ENCODE measurements around the gene ZNF211.

Gene ZNF211

DNA sequence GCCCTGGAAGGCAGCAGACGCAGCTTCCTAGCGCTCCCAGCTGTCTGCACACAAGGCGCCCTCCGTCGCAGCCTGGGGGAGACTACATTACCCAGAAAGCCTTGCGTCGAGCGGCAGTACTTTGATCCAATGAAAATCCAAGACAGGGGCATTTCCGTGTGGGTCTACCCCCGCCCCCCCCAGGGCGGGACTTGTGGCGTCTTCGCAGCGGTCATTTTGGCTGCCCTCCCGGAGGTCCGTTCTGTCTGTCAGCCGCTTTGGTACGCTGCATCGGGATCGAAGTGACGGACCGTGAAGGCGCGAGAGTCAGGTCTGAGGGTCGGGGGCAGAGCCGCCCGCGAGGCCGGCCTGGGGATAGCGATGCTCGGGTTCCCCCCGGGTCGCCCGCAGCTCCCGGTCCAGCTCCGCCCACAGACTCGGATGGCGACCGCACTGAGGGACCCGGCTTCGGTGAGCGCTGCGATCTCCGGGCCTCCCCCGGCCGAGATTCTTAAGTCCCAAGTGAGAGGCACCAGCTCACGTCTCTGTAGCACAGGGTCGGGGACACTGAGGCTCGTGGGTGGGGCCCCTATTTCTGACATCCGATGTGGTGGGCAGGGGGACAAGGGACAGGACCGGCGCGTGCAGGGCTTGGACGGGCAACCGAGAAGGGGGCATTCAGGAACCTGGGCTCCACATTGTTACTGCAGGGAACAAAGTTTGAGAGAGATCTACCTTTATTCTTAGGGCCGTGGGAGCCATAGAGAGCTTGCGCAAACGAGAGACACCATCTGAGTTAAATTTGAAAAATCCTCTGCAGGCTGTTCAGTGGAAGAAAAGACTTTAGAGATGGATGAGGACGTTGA is at the start of gene ZNF211:
ZNF211 (plus strand) TSS at position 182 of the 845 bp plus-strand sequence; CDS start at position 361, 179 bp downstream.
- peak; percentile 84 to 99 (median 92) for DNase-seq
- intact Hi-C loops (cut with DNase I) = loop anchor here (10.0 kb wide), 1 partner anchor 52 kb away; the partner anchor contains the start of gene ZNF551

GRCh38 chr19:57583521-57584416 is 49.2 kb upstream of the ZNF211 start, which contains the start of gene ZIK1:
Gene ZIK1, plus strand, starts transcription at chr19:57584145. Its CDS starts 212 bp downstream, at chr19:57584357.
- intact Hi-C loops (cut with DNase I) = no loop called here
- DNase-seq = peak; percentile 93 to 99 (median 96)

- DNase-seq = no peak
- intact Hi-C loops (cut with DNase I) = no loop called here
Measured at GRCh38 chr19:57587529-57587928, 45.4 kb upstream of the ZNF211 start.

GRCh38 chr19:57599377-57599760 is 33.6 kb upstream of the ZNF211 start:
- DNase-seq = no peak
- intact Hi-C loops (cut with DNase I) = no loop called here

- DNase-seq = peak; percentile 88 to 99 (median 95)
- intact Hi-C loops (cut with DNase I) = no loop called here
Measured at GRCh38 chr19:57599761-57600383, 33.1 kb upstream of the ZNF211 start, which contains the start of gene ZNF530. Gene ZNF530, plus strand, starts transcription at chr19:57599885. Its CDS starts 4,461 bp downstream, at chr19:57604346.

GRCh38 chr19:57606931-57607330 is 26.0 kb upstream of the ZNF211 start:
- no peak for DNase-seq
- intact Hi-C loops (cut with DNase I) = no loop called here

DNA sequence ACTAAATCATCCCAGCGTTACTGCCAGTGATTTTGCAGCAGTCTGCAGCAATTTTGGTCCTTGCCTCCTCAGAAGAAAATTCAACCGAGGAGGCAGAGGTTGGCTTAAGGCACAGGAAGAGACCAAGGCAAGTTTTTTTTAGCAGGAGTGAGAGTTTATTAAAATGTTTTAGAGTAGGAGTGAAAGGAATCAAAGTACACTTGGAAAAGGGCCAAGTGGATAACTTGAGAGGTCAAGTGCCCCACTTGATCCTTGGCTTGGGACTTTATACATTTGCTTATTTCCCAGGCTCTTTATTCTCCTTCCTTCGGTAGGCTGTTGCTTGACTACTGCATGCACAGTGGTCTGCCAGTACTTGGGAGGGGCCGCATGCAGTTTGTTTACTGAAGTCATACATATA is 21.9 kb upstream of the ZNF211 start:
- intact Hi-C loops (cut with DNase I) = no loop called here
- no peak for DNase-seq

DNA sequence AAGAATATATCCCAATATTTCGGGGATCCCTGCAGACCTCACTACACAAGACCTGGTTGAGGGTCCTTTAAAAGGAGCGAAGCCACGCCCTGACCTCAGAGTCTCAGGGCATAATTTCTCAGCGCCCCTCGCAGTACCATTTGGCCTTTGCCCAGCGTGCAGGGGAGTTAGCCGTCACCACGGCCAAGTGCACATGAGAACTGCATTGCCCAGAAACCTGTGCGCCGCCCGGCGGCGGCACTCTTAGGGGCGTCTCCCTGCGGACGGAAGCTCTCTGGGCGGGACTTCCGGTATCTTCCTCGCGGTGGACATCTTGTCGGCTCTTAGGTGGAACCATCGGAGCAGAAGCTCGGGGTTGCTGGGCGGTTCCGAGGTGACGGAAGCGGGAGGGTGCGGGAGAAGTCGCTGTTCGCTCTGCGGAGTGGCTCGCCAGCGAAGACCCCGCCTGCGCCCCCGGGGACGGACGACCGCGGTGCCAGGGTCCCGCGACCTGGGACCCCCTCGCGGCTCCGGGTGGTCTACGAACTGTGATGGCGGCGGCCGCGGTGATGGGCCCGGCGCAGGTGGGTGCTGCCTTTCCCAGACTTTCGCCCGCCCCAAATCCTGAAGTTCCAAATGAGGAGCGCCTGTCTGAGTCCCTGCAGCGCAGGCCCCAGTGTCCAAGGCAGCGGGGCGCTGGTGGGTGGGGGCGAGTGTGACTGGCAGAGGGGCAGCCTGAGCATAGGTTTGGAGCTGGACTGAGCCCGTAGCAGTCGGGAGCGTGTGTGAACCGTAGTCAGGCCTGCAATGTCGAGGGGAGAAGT is 18.8 kb upstream of the ZNF211 start, which contains the start of gene ZNF134:
ZNF134 (plus strand) TSS at position 302 of the 803 bp plus-strand sequence. CDS start 5,227 bp downstream, outside the sequence.
- intact Hi-C loops (cut with DNase I) = no loop called here
- peak; percentile 82 to 98 (median 91) for DNase-seq

- intact Hi-C loops (cut with DNase I) = no loop called here
- DNase-seq = no peak
Measured at GRCh38 chr19:57615346-57615745, 17.6 kb upstream of the ZNF211 start.

GRCh38 chr19:57620673-57621348 is 12.2 kb upstream of the ZNF211 start:
- no peak for DNase-seq
- intact Hi-C loops (cut with DNase I) = no loop called here

DNA sequence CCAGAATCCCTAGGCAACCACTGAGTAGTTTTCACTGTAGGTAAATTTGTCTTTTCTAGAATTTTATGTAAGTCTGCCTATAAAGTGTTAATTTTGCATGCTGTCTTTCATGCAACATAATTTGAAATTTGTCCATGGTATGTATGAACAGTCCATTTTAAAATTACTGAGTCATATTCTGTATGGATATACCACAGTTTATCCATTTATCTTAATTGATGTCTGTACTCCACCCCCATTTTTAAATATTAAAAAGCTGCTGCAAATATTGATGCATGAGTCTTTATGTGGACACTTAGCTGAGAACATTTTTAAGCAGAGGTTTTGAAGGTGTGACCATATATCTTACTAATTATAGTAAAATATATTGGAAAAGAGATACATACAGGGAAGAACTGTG is 9.9 kb upstream of the ZNF211 start:
- DNase-seq = no peak
- intact Hi-C loops (cut with DNase I) = no loop called here

GRCh38 chr19:57633832-57634131 is 814 bp downstream of the ZNF211 start:
- DNase-seq = no peak
- intact Hi-C loops (cut with DNase I) = loop anchor here (10.0 kb wide), 1 partner anchor 51 kb away; the partner anchor contains the start of gene ZNF551

GRCh38 chr19:57637379-57637778 is 4.4 kb downstream of the ZNF211 start:
- intact Hi-C loops (cut with DNase I) = loop anchor here (10.0 kb wide), 1 partner anchor 47 kb away; the partner anchor contains the start of gene ZNF551
- no peak for DNase-seq

DNA sequence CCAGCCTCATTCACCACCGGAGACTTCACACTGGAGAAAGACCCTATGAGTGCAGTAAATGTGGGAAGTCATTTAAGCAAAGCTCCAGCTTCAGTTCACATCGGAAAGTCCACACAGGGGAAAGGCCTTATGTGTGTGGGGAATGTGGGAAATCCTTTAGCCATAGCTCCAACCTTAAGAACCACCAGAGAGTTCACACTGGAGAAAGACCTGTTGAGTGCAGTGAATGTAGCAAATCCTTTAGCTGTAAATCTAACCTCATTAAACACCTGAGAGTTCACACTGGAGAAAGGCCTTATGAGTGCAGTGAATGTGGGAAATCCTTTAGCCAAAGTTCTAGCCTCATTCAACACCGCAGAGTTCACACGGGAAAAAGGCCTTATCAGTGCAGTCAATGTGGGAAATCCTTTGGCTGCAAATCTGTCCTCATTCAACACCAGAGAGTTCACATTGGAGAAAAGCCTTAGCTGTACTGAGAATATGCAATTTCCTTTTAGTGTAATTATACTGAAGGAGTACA is 8.8 kb downstream of the ZNF211 start:
- no peak for DNase-seq
- intact Hi-C loops (cut with DNase I) = no loop called here

DNA sequence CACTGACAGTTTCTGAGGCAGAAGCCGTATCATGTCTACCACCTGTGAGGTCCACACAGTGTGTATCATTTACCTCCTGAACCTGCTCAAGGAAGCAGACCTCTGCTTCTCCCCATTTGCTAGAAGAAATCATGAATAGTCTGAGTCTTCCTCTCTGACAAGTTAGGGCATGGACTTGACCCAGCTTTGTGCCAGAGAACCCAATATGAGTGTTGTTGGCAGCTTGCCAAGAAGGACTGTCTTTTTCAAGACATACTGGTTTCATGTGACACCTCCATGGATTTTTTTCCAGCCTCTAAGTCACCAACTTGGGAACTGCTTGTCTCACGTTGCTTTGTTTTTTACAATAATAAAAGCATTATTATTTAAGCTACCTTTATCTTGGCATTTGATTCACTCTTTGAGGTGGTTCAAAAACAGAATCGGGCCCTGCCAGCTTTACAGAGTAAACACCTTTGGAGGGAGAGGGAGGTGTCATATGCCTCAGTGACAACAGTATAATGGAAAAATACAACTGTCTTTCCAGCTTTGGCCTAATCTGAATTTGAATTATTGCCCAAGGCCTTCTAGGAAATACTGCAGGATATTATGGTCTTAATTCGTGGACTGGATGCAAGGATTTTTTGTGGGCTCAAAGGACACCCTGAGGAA is 9.6 kb downstream of the ZNF211 start:
- no peak for DNase-seq
- intact Hi-C loops (cut with DNase I) = no loop called here

DNA sequence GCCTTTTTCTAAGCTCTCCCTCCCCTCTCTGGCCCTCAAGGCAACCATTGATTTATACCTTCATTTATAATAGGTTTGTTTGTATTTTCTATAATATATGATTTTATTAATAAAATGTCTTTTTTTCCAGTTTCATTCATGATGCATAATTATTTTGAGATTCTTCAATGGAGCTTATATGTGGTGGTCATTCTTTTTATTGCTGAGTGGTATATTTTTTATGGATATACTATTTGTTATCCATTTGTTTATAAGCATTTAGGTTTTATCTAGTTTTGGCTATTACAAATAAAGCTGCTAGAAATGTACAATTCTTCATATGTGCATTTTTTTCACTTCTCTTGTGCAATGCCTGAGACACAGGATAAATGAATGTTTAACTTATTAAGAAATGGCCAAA is 10.8 kb downstream of the ZNF211 start:
- DNase-seq = no peak
- intact Hi-C loops (cut with DNase I) = no loop called here

GRCh38 chr19:57648331-57649003 is 15.5 kb downstream of the ZNF211 start:
- no peak for DNase-seq
- intact Hi-C loops (cut with DNase I) = no loop called here

- intact Hi-C loops (cut with DNase I) = no loop called here
- DNase-seq = no peak
Measured at GRCh38 chr19:57651654-57651996, 18.7 kb downstream of the ZNF211 start.

Data from posterior cingulate gyrus (tissue), 11 donors.